ENCODE measurements around the gene ATP6AP1. TPM values are rescaled to one million over a fixed set of nuclear protein-coding genes. Genes with fewer than 3 reads are reported as not detected.

ATP6AP1 gene
- polyA plus RNA-seq, 3 donors = 144 to 170 (median 166) TPM

DNA sequence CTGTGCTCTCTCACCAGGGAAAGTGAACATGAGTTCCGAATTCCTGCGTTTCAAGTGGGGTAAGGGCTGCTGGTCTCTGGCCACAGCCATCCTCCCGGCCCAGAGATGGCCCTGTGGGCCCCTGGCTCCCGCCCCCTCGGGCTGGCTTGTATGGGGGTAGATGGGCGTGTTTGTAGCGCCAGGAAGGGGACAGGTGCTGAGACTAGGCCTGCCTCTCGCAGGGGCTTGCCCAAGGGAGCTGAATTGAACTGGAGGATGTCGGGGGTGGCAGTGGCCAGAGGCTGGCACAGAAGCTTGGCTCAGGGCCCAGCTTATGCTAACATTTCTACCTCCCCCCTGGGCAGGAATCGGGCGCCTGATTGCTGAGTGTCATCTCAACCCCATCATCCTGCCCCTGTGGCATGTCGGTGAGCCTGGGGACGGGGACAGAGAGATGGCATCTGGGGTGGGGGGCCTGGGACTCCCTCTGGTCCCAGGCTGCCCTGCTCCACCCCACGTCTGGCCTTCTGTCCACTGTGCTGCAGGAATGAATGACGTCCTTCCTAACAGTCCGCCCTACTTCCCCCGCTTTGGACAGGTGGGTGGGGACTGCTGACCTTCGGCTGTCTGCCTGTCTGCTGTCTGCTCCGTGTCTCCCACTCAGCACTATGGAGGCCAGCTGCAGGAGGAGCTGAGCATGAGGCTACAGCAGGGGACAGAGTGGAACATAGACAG lies 8.6 kb upstream of the ATP6AP1 start:
- DNase-seq = no peak

DNA sequence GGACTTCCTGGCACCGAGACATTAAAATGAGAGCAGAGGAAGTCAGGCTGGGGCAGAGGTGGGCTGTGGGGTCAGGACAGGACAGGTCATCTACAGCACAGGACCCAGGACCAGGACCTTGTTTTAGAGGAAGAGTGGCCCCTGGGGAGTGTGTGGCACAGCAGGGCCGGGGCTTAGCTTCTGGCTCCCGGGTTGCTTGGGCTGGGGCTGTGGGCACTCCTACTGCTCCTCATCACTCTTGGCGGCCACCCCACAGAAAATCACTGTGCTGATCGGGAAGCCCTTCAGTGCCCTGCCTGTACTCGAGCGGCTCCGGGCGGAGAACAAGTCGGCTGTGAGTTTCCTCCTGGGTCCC lies 8.1 kb upstream of the ATP6AP1 start:
- DNase-seq = no peak

DNA sequence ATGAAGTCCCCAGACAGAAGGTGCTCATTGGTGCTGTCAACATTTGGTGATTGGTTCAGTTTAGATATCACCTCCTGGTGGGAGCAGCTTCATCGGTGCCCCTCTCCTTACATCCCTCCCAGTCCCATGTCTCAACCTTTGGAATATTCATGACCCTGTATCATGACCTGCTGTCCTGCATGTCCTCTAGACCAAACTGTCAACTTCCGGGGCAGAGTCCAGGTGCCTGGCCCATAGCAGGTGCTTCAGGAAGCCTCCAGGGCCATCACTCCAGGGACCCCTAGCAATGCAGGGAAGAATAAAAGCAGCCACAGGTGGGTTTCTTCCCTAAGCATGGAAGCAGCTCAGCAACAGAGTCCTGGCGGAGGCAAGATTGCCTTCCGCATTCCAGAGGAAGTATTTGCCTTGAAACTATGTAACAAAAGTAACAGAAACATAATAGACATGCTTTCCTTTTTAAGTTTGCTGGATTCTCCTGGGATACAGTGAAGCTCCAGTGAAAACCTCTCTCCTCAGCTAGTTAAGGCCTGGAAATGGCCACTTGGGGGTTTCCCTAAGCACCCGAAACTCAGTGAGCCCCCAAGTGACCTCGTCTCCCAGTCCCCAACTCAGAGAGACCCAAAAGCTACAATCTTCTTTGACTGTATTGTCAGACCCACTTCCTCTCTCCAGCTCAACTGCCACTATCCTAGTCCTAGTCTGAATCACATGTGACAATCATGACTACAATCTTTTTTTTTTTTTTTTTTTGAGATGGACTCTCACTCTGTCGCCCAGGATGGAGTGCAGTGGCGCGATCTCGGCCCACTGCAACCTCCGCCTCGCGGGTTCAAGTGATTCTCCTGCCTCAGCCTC lies 1.3 kb upstream of the ATP6AP1 start:
- no peak for DNase-seq

DNA sequence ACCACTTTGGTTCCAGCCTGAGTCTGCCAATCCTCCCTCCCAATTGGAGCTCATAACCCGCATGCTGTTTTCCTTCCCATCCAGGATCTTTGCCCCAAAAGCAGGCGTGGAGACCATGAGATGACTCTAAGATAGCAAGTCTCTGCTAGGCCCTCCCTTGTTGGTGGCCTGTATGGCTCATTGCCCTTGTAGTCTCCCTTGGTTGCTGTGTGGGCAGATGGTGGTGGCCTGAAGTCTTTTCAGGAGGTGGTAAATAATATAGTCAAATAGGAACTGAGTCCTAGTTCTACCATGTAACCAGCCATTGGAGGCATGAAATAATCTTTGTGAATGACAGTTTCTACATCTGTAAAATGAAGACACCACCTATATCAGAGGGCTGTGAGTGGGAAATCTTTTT lies 1.2 kb downstream of the ATP6AP1 start:
- DNase-seq = no peak

DNA sequence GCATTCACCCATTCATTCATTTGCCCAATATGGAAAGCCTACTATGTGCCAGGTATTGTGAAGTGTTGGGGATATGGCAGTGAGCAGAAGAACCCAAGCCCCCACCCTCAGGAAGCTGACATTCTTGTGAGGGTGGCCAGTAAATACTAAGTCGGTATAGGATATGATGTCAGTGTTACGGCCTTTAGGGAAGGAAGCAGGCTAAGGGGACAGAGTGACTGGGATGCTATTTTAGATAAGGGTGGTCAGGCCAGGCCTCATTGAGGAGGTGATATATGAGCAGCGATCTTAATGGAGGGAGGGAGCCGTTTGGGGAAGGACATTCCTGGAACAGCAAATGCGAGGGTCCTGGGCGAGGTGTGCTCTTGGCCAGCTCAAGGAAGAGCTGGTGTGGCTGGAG lies 2.0 kb downstream of the ATP6AP1 start:
- no peak for DNase-seq

DNA sequence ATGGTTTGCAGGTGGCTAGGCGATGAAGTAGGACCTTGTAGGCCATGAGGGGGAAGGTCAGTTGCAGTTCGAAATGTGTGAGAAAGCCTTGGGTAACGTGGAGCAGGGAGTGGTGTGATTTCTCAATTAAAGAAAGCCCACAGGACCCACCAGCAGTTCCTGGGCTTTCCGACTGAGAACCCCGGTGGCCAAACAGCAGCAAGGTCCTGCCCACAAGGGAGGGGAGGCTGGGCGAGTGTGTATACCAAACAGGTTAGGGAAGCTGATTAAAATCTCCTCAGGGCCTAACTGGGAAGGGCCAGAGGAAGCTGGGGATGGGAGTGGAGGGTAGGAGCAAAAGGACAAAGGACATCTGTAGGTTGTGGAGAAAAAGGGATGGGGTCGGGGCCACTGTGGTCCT lies 2.4 kb downstream of the ATP6AP1 start:
- DNase-seq = no peak

DNA sequence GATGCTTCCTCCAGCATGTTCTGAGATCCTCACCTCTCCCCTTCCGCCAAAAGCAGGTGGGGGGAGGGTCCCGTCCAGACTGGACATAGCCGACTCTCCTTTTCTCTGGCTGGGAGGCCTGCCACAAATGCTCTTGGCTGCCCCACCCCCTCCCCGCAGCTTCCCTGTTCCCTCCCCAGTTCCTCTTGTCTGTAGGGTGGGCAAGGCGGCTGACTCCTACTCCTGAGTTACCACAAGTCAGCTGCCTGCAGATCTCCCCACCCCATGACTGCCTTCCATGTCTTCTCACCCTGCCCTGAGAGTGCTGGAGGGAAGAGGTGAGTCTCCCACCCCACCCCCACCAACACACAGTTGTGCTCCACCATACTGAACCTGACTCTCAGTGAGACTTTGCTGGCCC lies 2.9 kb downstream of the ATP6AP1 start:
- DNase-seq = no peak

DNA sequence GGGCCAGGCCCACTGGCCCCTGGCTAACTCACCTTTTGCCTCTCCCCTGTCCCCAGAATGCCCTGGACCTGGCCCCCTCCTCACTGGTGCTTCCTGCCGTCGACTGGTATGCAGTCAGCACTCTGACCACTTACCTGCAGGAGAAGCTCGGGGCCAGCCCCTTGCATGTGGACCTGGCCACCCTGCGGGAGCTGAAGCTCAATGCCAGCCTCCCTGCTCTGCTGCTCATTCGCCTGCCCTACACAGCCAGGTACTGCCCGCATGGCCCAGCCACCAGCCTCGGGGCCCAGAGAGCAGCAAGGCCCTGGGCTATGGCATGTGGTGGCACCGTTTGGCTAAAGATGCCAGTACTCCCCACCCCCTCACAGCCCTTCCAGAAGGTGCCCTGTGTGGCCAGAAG lies 3.7 kb downstream of the ATP6AP1 start:
- DNase-seq = no peak

DNA sequence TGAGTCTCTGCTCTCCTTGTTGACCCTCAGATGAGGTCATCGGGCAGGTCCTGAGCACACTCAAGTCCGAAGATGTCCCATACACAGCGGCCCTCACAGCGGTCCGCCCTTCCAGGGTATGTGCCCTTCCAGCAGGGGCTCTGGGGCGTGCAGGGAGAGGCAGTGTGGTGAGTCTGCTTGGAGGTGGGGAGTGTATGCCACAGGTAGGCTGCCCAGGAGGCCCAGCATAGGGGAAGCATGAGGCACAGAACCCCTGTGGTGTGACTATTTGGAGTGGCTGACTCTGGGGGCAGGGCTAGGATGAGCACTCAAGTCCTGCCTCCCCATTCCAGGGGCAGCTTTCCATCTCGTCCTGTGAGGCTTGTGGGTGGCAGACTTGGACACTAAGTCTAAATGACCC lies 5.1 kb downstream of the ATP6AP1 start:
- DNase-seq = no peak

DNA sequence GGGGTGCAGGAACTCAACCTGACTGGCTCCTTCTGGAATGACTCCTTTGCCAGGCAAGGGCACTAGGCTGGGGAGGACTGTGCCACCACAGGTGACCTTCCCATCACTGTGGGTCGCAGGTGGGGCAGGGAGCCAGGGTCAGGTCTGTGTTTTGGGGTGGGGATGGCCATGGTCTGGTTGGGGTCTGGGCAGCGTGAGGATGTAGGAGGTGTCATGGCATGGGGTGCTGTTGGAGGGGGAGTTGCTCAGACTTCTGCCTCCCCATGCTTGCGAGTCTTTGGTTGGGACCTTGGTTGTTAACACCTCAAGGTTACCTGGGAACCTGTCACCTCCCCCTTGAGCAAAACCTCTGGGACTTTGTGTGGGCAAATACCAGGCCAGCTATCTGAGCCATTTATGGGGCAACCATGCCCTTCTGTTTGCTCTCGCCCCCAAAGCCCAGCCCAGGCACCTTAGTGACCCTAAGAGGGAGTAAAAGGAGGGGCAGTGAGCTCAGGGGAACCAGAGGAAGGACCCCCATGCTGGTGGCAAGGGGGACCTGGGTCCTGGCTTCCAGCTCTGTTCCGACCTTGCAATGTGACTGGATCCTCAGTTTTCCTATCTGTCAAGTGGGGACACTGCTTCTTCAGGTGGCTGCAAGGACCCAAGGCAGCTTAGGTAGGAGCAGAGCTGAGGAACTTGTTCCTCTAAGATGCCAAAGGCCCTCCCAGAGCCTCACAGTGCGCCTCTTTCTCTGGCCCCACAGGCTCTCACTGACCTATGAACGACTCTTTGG lies 6.1 kb downstream of the ATP6AP1 start:
- DNase-seq = no peak

DNA sequence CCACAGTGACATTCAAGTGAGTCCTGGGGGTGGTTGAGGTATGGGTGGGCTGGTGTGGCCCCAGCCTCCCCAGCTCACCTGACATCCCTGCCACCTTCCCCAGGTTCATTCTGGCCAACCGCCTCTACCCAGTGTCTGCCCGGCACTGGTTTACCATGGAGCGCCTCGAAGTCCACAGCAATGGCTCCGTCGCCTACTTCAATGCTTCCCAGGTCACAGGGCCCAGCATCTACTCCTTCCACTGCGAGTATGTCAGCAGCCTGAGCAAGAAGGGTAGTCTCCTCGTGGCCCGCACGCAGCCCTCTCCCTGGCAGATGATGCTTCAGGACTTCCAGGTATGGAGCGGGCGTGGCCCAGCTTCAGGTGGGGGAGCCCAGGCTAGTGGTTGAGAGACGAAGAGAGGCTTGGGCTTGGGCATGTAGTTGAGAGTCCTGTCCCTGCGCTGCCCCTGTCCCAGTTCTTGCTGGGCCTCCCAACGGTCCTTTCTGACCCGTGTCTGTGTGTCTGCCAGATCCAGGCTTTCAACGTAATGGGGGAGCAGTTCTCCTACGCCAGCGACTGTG lies 6.8 kb downstream of the ATP6AP1 start:
- no peak for DNase-seq

DNA sequence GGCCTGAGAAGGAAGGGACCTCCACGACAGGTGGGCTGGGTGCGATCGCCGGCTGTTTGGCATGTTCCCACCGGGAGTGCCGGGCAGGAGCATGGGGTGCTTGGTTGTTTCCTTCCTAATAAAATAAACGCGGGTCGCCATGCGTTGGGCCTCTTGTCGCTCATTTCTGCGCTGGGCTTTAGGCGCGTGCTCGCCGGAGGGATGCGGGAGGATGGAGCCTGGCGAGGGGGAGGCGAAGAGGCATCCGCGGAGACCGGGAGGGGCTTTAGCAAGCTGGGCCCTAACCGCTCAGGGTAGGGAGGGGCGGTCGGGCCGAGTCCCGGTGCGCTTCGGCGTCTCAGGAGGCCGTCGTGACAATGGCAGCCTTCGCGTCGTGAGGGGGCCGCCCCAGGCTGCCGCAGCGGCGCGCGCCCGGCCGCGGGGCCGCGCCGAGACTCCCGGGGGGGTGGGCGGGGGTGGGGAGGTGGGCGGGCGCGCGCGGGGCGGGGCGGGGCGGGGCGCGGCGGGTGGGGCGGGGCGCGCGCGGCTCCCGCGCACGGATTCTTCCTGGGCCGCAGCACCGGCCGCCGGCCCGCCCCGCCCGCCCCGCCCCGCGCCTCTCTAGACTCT lies 8.0 kb downstream of the ATP6AP1 start:
- no peak for DNase-seq

DNA sequence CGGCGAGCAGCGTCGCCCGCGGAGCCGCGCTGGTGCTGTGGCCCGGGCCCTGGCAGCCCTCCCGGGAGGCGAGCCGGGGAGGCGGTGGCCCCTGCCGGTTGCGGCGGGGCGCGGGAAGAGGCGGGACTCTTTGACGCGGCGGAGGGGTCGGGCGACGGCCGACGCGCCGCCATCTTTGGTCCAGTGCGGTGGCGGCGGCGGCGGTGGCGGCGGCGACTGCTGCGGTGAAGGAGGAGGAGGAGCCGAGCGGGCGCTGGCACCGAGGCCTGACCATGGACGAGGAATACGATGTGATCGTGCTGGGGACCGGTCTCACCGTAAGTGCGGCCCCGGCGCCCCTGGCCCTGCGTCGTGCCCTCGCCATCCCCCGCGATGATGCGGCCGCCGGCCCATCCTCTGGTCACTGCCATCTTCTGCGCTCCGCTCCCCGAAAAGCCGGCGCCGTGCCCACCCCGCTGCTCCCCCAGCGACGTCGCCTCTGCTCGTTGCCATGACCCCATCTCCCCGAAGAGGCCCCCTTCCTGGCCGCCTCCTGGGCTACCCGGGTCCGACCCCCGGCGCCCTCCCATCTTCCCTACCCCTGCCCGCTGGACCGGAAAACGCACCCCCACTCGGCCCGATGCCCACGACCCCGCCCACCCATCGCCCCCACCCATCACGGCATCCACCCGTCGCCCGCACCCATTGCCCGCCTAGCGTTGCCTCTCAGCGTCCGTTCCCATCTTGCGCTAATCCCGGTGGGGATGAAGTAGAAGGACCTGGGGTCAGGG lies 8.7 kb downstream of the ATP6AP1 start, which contains the start of gene GDI1:
TSS of gene GDI1 (plus strand) at position 172 of the 770 bp plus-strand sequence. CDS start at position 273, 101 bp downstream.
- no peak for DNase-seq

DNA sequence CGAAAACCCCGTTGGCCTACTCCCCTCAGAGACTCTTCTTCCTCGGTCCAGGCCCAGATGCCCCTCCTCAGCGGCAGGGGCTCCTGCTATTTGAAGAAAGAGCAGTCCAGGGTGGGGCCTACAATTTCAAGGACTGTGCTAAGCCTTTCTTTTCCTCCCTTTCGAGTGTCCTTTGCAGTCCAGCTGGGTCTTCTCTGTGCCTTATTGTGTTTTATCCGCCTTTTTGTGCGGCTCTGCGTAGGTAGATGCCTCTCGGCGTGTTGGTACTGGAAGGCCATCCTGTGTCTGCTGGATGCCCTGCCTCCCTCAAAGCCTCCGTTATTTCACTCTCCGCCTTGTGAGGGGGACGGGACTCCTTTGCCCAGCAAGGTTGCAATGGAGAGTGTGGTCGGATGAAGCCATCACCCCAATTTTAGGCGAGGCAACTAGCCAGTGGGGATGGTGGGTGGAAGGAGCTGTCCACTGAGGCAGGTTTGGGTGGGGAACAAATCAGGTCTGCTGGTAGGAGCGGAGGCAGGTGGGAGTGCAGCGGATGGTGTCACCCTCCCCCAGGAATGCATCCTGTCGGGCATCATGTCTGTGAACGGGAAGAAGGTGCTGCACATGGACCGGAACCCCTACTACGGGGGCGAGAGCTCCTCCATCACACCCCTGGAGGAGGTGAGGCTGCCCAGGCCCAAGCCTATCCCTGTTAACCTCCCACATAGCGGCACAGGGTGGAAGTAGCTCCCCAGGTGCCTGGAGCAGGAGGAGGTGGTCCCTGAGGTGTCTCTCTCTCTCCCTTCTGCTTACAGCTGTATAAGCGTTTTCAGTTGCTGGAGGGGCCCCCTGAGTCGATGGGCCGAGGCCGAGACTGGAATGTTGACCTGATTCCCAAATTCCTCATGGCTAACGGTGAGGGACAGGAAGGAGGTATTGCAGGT lies 9.8 kb downstream of the ATP6AP1 start:
- DNase-seq = no peak

DNA sequence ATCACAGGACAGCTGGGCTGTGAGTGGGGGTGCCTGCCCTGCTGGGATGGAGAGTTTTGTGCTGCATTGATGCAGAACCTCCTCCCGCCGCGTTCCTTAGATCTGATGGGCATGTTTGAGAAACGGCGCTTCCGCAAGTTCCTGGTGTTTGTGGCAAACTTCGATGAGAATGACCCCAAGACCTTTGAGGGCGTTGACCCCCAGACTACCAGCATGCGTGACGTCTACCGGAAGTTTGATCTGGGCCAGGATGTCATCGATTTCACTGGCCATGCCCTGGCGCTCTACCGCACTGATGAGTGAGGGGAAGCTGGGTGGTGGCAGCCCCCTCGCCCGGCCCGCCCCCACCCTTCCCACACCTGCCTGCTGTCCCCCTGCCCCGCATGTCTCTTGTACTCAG lies 11.4 kb downstream of the ATP6AP1 start:
- no peak for DNase-seq

DNA sequence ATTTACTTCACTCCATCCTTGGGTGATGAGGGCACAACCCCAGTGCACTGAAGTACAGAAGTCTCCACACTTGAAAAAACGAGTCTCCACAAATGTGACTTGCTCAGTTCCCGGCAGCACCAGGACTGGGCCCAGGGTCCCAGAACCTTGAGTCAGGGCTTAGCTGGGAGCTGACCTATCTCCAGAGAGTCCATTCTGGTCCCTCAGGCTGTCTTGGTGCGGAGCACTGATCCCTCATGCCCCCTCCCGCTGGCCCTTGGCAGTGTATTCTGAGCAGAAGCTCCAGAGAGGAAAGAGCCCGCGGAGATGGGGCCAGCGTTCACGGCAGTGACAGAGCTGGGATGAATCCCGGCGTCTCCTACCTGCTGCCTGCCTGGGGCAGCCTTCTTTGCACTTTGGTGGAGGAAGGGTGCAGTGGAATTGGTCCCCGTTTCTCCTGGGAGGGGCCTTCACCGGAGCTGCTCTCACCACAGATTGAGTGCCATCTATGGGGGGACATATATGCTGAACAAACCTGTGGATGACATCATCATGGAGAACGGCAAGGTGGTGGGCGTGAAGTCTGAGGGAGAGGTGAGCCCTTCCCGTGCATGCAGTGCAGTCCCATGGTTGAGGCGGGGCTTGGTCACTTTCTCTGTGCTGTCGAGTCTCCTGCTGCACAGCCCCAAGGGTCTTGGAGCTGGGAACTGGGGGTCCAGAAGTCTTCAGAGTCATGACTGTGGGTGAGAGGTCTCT lies 12.3 kb downstream of the ATP6AP1 start:
- DNase-seq = no peak

DNA sequence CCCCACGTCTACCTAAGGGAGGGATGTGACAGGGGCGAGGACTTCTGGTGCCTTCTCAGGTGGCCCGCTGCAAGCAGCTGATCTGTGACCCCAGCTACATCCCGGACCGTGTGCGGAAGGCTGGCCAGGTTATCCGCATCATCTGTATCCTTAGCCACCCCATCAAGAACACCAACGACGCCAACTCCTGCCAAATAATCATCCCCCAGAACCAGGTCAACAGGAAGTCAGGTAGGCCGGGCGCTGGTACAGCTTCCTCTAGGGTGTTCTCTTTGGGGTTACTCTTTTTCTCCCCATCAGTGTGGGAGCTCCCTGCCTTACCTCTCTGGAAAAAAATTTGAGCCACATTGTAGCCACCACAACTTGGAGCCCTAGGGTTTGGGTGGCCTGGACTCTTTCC lies 13.1 kb downstream of the ATP6AP1 start:
- no peak for DNase-seq

DNA sequence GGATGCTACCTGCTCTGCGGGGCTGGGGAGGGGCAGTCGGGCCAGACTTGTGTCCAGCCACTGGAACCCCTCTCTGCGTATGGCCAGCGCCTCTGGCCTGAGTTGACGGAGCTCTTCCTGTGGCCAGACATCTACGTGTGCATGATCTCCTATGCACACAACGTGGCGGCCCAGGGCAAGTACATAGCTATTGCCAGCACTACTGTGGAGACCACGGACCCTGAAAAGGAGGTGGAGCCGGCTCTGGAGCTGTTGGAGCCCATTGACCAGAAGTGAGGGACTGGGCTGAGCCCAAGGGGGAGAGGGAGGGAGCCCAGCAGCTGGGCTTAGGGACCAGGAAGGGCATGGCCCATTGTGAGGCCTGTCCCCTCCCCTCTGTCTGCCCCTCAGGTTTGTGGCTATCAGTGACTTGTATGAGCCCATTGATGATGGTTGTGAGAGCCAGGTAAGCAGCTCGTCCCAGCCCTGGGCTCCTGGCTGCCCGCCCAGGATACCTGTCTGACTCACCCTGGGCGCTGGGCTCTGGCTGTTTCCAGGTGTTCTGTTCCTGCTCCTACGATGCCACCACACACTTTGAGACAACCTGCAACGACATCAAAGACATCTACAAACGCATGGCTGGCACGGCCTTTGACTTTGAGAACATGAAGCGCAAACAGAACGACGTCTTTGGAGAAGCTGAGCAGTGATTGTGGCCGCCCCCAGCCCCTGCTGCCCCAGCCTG lies 13.7 kb downstream of the ATP6AP1 start:
- no peak for DNase-seq
